Measurements from ENCODE around the gene PLEKHJ1. TPM values are rescaled to one million over a fixed set of nuclear protein-coding genes. Genes with fewer than 3 reads are reported as not detected.

Gene PLEKHJ1
- total RNA-seq, 2 donors from 2014 or later: 67.4 to 92.7 TPM

- Mint-ChIP-seq H3K4me3 (no peak overlapping the region), H3K9me3 (no peaks in the 10 kb centered on the region)
- no peak for ATAC-seq (replicated peaks in 1 of 2)
Measured at GRCh38 chr19:2197270-2197669, 38.9 kb downstream of the PLEKHJ1 start.

GRCh38 chr19:2195914-2196313 lies 40.2 kb downstream of the PLEKHJ1 start:
- Mint-ChIP-seq H3K27ac (no peak overlapping the region), H3K4me1 (ENCODE audit: low read depth) (no peaks in the 10 kb centered on the region), H3K9me3 (no peaks in the 10 kb centered on the region), H3K4me3 (no peak overlapping the region), H3K27me3 (ENCODE audit: low read depth) (no peaks in the 10 kb centered on the region), H3K36me3 (ENCODE audit: insufficient read depth in 2 of 2) (peaks cover 0 to 12% of the 10 kb centered on the region in 2 donors)
- no peak for DNase-seq
- no peak for ATAC-seq (replicated peaks in 1 of 2)

More at GRCh38 chr19:2197270-2197669, 38.9 kb downstream of the PLEKHJ1 start:
- no peak for DNase-seq
- H3K4me1 Mint-ChIP-seq (ENCODE audit: low read depth): no peaks in the 10 kb centered on the region
- no peaks in the 10 kb centered on the region for H3K27me3 Mint-ChIP-seq (ENCODE audit: low read depth)
- H3K36me3 Mint-ChIP-seq (ENCODE audit: insufficient read depth in 2 of 2): peaks cover 1 to 14% of the 10 kb centered on the region in 2 donors
- peak overlapping the region; percentile 1 for H3K27ac Mint-ChIP-seq

GRCh38 chr19:2195361-2195760 lies 40.8 kb downstream of the PLEKHJ1 start:
- Mint-ChIP-seq H3K9me3 (no peaks in the 10 kb centered on the region), H3K4me3 (no peak overlapping the region), H3K4me1 (ENCODE audit: low read depth) (no peaks in the 10 kb centered on the region), H3K27me3 (ENCODE audit: low read depth) (no peaks in the 10 kb centered on the region), H3K36me3 (ENCODE audit: insufficient read depth in 2 of 2) (peaks cover 0 to 12% of the 10 kb centered on the region in 2 donors), H3K27ac (no peak overlapping the region)
- ATAC-seq (replicated peaks in 1 of 2) (no peak), DNase-seq (no peak)

- no peaks in the 10 kb centered on the region for H3K4me1 Mint-ChIP-seq (ENCODE audit: low read depth)
- peaks cover 0 to 12% of the 10 kb centered on the region in 2 donors for H3K36me3 Mint-ChIP-seq (ENCODE audit: insufficient read depth in 2 of 2)
- H3K4me3 Mint-ChIP-seq: no peak overlapping the region
- H3K9me3 Mint-ChIP-seq: no peaks in the 10 kb centered on the region
- H3K27ac Mint-ChIP-seq: no peak overlapping the region
- H3K27me3 Mint-ChIP-seq (ENCODE audit: low read depth): no peaks in the 10 kb centered on the region
- no peak for ATAC-seq (replicated peaks in 1 of 2)
- no peak for DNase-seq
Measured at GRCh38 chr19:2194513-2195078, 41.5 kb downstream of the PLEKHJ1 start.

GRCh38 chr19:2193807-2194206 lies 42.3 kb downstream of the PLEKHJ1 start:
- H3K36me3 Mint-ChIP-seq (ENCODE audit: insufficient read depth in 2 of 2): peaks cover 0 to 12% of the 10 kb centered on the region in 2 donors
- no peaks in the 10 kb centered on the region for H3K27me3 Mint-ChIP-seq (ENCODE audit: low read depth)
- H3K4me3 Mint-ChIP-seq: no peak overlapping the region
- H3K27ac Mint-ChIP-seq: no peak overlapping the region
- no peak for ATAC-seq (replicated peaks in 1 of 2)
- H3K4me1 Mint-ChIP-seq (ENCODE audit: low read depth): no peaks in the 10 kb centered on the region
- no peak for DNase-seq
- no peaks in the 10 kb centered on the region for H3K9me3 Mint-ChIP-seq

- Mint-ChIP-seq H3K27me3 (ENCODE audit: low read depth) (no peaks in the 10 kb centered on the region), H3K27ac (no peak overlapping the region), H3K9me3 (no peaks in the 10 kb centered on the region), H3K4me3 (no peak overlapping the region), H3K4me1 (ENCODE audit: low read depth) (no peaks in the 10 kb centered on the region), H3K36me3 (ENCODE audit: insufficient read depth in 2 of 2) (peaks cover 0 to 12% of the 10 kb centered on the region in 2 donors)
- ATAC-seq (replicated peaks in 1 of 2) (no peak), DNase-seq (no peak)
Measured at GRCh38 chr19:2192862-2193261, 43.3 kb downstream of the PLEKHJ1 start.

GRCh38 chr19:2191456-2192310 lies 44.4 kb downstream of the PLEKHJ1 start:
- peaks cover 3% of the 10 kb centered on the region for H3K4me1 Mint-ChIP-seq (ENCODE audit: low read depth)
- no peak for DNase-seq
- no peak overlapping the region for H3K4me3 Mint-ChIP-seq
- no peak overlapping the region for H3K27ac Mint-ChIP-seq
- H3K9me3 Mint-ChIP-seq: no peaks in the 10 kb centered on the region
- ATAC-seq (replicated peaks in 1 of 2): no peak
- H3K27me3 Mint-ChIP-seq (ENCODE audit: low read depth): no peaks in the 10 kb centered on the region
- H3K36me3 Mint-ChIP-seq (ENCODE audit: insufficient read depth in 2 of 2): peaks cover 0 to 8% of the 10 kb centered on the region in 2 donors

GRCh38 chr19:2190848-2191455 lies 45.2 kb downstream of the PLEKHJ1 start:
- Mint-ChIP-seq H3K4me3 (no peak overlapping the region), H3K4me1 (ENCODE audit: low read depth) (peaks cover 3% of the 10 kb centered on the region), H3K36me3 (ENCODE audit: insufficient read depth in 2 of 2) (peaks cover 0 to 10% of the 10 kb centered on the region in 2 donors), H3K27ac (no peak overlapping the region), H3K9me3 (no peaks in the 10 kb centered on the region), H3K27me3 (ENCODE audit: low read depth) (no peaks in the 10 kb centered on the region)
- DNase-seq (no peak), ATAC-seq (replicated peaks in 1 of 2) (no peak)

GRCh38 chr19:2189880-2190279 lies 46.2 kb downstream of the PLEKHJ1 start:
- Mint-ChIP-seq H3K27me3 (ENCODE audit: low read depth) (no peaks in the 10 kb centered on the region), H3K36me3 (ENCODE audit: insufficient read depth in 2 of 2) (peaks cover 0 to 14% of the 10 kb centered on the region in 2 donors)

GRCh38 chr19:2188708-2189385 lies 47.3 kb downstream of the PLEKHJ1 start:
- peak; percentile 58 to 88 for ATAC-seq (replicated peaks in 1 of 2)
- DNase-seq: peak in 1 of 2 donors; percentile 22
- no peaks in the 10 kb centered on the region for H3K9me3 Mint-ChIP-seq
- peaks cover 12% of the 10 kb centered on the region for H3K4me1 Mint-ChIP-seq (ENCODE audit: low read depth)
- no peak overlapping the region for H3K4me3 Mint-ChIP-seq
- H3K36me3 Mint-ChIP-seq (ENCODE audit: insufficient read depth in 2 of 2): peaks cover 2 to 17% of the 10 kb centered on the region in 2 donors
- no peak overlapping the region for H3K27ac Mint-ChIP-seq
- no peaks in the 10 kb centered on the region for H3K27me3 Mint-ChIP-seq (ENCODE audit: low read depth)

More at GRCh38 chr19:2189880-2190279, 46.2 kb downstream of the PLEKHJ1 start:
- Mint-ChIP-seq H3K27ac (no peak overlapping the region), H3K9me3 (no peaks in the 10 kb centered on the region), H3K4me1 (ENCODE audit: low read depth) (peaks cover 7% of the 10 kb centered on the region), H3K4me3 (no peak overlapping the region)
- no peak for DNase-seq
- no peak for ATAC-seq (replicated peaks in 1 of 2)

GRCh38 chr19:2187159-2187558 lies 49.0 kb downstream of the PLEKHJ1 start:
- DNase-seq (no peak), ATAC-seq (replicated peaks in 1 of 2) (no peak)
- no peak overlapping the region for H3K27ac Mint-ChIP-seq
- peaks cover 2 to 10% of the 10 kb centered on the region in 2 donors for H3K36me3 Mint-ChIP-seq (ENCODE audit: insufficient read depth in 2 of 2)
- no peaks in the 10 kb centered on the region for H3K27me3 Mint-ChIP-seq (ENCODE audit: low read depth)
- H3K4me1 Mint-ChIP-seq (ENCODE audit: low read depth): peaks cover 12% of the 10 kb centered on the region
- no peaks in the 10 kb centered on the region for H3K9me3 Mint-ChIP-seq
- no peak overlapping the region for H3K4me3 Mint-ChIP-seq

GRCh38 chr19:2186071-2186846 lies 49.9 kb downstream of the PLEKHJ1 start:
- H3K9me3 Mint-ChIP-seq: no peaks in the 10 kb centered on the region
- DNase-seq: no peak
- H3K4me3 Mint-ChIP-seq: no peak overlapping the region
- H3K36me3 Mint-ChIP-seq (ENCODE audit: insufficient read depth in 2 of 2): peaks cover 2 to 10% of the 10 kb centered on the region in 2 donors
- H3K27me3 Mint-ChIP-seq (ENCODE audit: low read depth): no peaks in the 10 kb centered on the region
- no peak for ATAC-seq (replicated peaks in 1 of 2)
- H3K4me1 Mint-ChIP-seq (ENCODE audit: low read depth): peaks cover 12% of the 10 kb centered on the region
- no peak overlapping the region for H3K27ac Mint-ChIP-seq

All from activated T-cell treated with anti-CD3 and anti-CD28 coated beads, Interleukin-2, amount 50 U/mL, for 72 hours (primary cell).